Measurements from ENCODE around the gene SUPV3L1.
"Not testable (repeated sequence)": the region's sequence is repeated elsewhere in the genome, so short reads cannot be mapped to it uniquely, and the experiment has no call there.

The SUPV3L1 gene

GRCh38 chr10:69145864-69146263 lies 34.2 kb upstream of the SUPV3L1 start:
- TF ChIP-seq, protein P1, sequence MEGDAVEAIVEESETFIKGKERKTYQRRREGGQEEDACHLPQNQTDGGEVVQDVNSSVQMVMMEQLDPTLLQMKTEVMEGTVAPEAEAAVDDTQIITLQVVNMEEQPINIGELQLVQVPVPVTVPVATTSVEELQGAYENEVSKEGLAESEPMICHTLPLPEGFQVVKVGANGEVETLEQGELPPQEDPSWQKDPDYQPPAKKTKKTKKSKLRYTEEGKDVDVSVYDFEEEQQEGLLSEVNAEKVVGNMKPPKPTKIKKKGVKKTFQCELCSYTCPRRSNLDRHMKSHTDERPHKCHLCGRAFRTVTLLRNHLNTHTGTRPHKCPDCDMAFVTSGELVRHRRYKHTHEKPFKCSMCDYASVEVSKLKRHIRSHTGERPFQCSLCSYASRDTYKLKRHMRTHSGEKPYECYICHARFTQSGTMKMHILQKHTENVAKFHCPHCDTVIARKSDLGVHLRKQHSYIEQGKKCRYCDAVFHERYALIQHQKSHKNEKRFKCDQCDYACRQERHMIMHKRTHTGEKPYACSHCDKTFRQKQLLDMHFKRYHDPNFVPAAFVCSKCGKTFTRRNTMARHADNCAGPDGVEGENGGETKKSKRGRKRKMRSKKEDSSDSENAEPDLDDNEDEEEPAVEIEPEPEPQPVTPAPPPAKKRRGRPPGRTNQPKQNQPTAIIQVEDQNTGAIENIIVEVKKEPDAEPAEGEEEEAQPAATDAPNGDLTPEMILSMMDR (IDR thresholded peaks at IDR 0.05; ENCODE audit: borderline replicate concordance, insufficient read depth, low read depth, low read length) = no peak
- H3K4me3 ChIP-seq (ENCODE audit: low read depth, low read length) = no peak overlapping the region

GRCh38 chr10:69146759-69147158 lies 33.3 kb upstream of the SUPV3L1 start:
- TF ChIP-seq, protein P1 (IDR thresholded peaks at IDR 0.05; ENCODE audit: borderline replicate concordance, insufficient read depth, low read depth, low read length) = no peak
- no peak overlapping the region for H3K4me3 ChIP-seq (ENCODE audit: low read depth, low read length)

DNA sequence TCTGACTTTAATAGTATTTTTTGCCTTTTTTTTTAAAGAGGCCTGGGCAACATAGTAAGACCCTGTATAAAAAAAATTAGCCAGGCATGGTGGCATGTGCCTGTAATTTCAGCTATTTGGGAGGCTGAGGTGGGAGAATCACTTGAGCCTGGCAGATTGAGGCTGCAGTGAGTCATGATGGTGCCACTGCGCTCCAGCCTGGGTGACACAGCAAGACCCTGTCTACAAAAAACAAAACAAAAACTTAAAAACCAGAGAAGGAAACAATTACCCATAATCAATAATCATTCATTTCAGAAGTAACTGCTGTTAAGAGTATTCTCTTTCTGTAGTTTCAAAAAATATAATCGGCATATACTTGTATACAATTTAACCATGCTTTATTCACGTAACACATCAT lies 28.1 kb upstream of the SUPV3L1 start:
- TF ChIP-seq, protein P1 (IDR thresholded peaks at IDR 0.05; ENCODE audit: borderline replicate concordance, insufficient read depth, low read depth, low read length) = no peak
- no peak overlapping the region for H3K4me3 ChIP-seq (ENCODE audit: low read depth, low read length)

DNA sequence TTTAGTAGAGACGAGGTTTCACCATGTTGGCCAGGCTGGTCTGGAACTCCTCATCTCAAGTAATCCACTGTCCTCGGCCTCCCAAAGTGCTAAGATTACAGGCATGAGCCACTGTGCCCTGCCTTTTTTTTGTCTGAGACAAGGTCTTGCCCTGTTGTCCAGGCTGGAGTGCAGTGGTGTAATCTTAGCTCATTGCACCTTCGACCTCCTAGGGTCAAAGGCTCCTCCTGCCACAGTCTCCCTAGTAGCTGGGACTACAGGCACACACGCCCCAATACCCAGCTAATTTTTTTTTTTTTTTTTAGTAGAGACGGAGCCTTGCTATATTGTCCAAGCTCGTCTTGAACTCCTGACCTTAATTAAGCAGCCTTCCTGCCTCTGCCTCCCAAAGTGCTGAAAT lies 26.8 kb upstream of the SUPV3L1 start:
- TF ChIP-seq, protein P1 (IDR thresholded peaks at IDR 0.05; ENCODE audit: borderline replicate concordance, insufficient read depth, low read depth, low read length) = no peak
- no peak overlapping the region for H3K4me3 ChIP-seq (ENCODE audit: low read depth, low read length)

DNA sequence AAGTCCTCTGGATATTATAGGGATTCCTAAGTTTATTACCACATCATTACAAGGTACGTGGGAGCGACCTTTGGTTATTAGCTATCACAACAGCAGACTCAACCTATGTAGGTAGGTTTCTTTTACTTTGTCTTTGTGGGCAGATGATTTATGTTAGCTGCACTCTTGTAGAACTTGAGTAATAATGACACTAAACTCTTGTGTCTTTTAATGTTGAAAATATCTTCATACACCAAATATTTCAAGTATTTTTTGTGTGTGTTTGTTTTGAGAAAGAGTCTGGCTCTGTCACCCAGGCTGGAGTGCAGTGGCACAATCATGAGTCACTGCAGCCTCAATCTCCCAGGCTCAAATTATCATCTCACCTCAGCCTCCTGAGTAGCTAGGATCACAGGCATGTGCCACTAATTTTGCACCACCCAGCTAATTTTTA lies 19.2 kb upstream of the SUPV3L1 start:
- TF ChIP-seq, protein P1 (IDR thresholded peaks at IDR 0.05; ENCODE audit: borderline replicate concordance, insufficient read depth, low read depth, low read length) = no peak
- no peak overlapping the region for H3K4me3 ChIP-seq (ENCODE audit: low read depth, low read length)

DNA sequence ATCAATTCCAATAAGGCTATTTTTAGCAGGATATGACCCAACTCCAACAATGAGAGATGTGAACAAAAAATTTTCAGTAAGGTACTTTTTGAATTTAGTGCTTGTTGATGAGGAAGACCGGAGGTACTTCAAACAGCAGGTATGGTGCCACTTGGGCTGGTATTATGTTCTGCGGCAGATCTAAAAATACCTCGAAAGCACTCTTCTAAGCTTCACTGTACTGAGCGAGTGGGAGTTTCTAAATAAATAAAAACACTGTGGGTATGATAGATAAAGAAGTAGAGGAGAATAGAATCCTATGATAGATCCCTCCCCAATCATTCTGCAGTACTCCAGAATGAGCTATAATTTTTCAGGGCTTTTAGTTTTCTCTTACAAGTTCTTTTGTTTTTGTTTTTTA lies 11.5 kb upstream of the SUPV3L1 start:
- no peak overlapping the region for H3K4me3 ChIP-seq (ENCODE audit: low read depth, low read length)
- TF ChIP-seq, protein P1 (IDR thresholded peaks at IDR 0.05; ENCODE audit: borderline replicate concordance, insufficient read depth, low read depth, low read length) = no peak

DNA sequence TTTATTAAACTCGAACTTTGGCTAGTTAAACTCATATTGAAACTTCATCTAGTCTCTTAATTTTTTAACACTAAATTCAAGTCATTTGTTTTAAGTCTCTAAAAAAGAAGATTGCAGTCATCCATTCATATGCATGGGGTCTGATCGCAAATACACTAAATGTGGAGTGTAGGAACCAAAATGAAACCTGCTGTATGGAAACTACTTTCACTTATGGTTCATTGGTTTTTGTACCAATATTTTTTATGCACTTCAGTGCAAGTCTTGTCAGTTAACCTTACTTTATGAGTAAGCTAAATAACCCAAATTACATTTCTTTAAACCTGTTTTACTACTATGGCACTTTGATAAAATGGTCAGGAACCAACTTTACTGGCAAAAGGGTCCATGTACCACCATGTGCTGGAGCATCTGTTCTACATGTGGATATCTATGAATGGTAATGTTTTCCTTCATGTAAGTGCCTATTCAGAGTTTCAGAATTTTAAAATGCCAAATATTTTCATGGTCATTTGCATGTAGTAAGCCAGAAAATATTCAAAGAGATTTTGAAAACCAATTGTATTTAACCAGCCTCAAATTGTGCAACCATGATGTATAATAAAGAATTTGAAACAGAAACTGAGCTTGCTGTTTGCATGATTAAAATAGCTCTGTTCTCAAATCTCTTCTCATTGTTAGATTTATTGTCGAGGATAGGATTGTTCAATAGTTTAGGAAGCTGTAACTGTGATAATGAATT lies 7.6 kb upstream of the SUPV3L1 start:
- TF ChIP-seq, protein P1 (IDR thresholded peaks at IDR 0.05; ENCODE audit: borderline replicate concordance, insufficient read depth, low read depth, low read length) = no peak
- H3K4me3 ChIP-seq (ENCODE audit: low read depth, low read length) = no peak overlapping the region

DNA sequence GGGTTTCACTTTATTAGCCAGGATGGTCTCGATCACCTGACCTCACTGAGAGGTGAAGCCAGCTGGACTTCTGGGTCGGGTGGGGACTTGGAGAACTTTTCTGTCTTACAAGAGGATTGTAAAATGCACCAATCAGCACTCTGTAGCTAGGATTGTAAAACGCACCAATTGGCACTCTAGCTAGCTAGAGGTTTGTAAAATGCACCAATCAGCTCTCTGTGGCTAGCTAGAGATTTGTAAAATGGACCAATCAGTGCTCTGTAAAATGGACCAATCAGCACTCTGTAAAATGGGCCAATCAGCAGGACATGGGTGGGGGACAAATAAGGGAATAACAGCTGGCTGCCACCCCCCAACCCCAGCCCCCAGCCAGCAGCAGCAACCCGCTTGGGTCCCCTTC lies 4.7 kb upstream of the SUPV3L1 start:
- H3K4me3 ChIP-seq (ENCODE audit: low read depth, low read length) = not testable (repeated sequence)
